HEK293 (cell line): ENCODE data around the gene SNAPC2.

Experiments used
- GLIS1 ChIP-seq: fragments of 450-650 bp; formaldehyde crosslinking; IDR thresholded peaks from 2 replicates; pipeline ENCODE4 v1.5.1; 2016; ENCODE audit warnings: missing biosample characterization, missing genetic modification characterization
- KLF17 ChIP-seq: fragments of 450-650 bp; formaldehyde crosslinking; IDR thresholded peaks from 2 replicates; pipeline ENCODE4 v1.5.1; 2016; ENCODE audit warnings: missing biosample characterization, missing genetic modification characterization
- KLF9 ChIP-seq: fragments of 450-650 bp; formaldehyde crosslinking; IDR thresholded peaks from 2 replicates; pipeline ENCODE4 v1.5.1; 2016; ENCODE audit warnings: missing biosample characterization, missing genetic modification characterization, low read depth
- MYNN ChIP-seq: fragments of 450-650 bp; formaldehyde crosslinking; IDR thresholded peaks from 2 replicates; pipeline ENCODE4 v1.5.1; 2016; ENCODE audit warnings: missing biosample characterization, missing genetic modification characterization, borderline replicate concordance
- MZF1 ChIP-seq: fragments of 450-650 bp; formaldehyde crosslinking; IDR thresholded peaks from 2 replicates; pipeline ENCODE4 v1.5.1; 2017; ENCODE audit warnings: missing biosample characterization, missing genetic modification characterization, borderline replicate concordance
- ZBTB11 ChIP-seq: fragments of 450-650 bp; formaldehyde crosslinking; conservative IDR thresholded peaks from 2 replicates; pipeline ENCODE4 v1.5.1; 2016; ENCODE audit warnings: low read depth, missing biosample characterization, missing genetic modification characterization
- ZBTB20 ChIP-seq: fragments of 450-650 bp; formaldehyde crosslinking; IDR thresholded peaks from 2 replicates; pipeline ENCODE4 v1.5.1; 2016; ENCODE audit warnings: missing biosample characterization, missing genetic modification characterization
- ZBTB26 ChIP-seq: fragments of 450-650 bp; formaldehyde crosslinking; optimal IDR thresholded peaks from 2 replicates; pipeline ENCODE3; 2016; ENCODE audit warnings: missing biosample characterization, mild to moderate bottlenecking, missing genetic modification characterization
- ZBTB7A ChIP-seq: fragments of 450-650 bp; formaldehyde crosslinking; IDR thresholded peaks from 2 replicates; pipeline ENCODE4 v1.5.1; 2016; ENCODE audit warnings: low read depth, missing biosample characterization, missing genetic modification characterization
- ZFHX2 ChIP-seq: fragments of 450-650 bp; formaldehyde crosslinking; conservative IDR thresholded peaks from 2 replicates; pipeline ENCODE4 v1.5.1; 2016; ENCODE audit warnings: missing biosample characterization, missing genetic modification characterization
- ZNF26 ChIP-seq: fragments of 450-650 bp; formaldehyde crosslinking; IDR thresholded peaks from 2 replicates; pipeline ENCODE4 v1.5.1; 2016; ENCODE audit warnings: missing biosample characterization, missing genetic modification characterization
- ZNF266 ChIP-seq: fragments of 450-650 bp; formaldehyde crosslinking; IDR thresholded peaks from 2 replicates; pipeline ENCODE4 v1.5.1; 2016; ENCODE audit warnings: missing biosample characterization, missing genetic modification characterization, low read depth
- ZNF280D ChIP-seq: fragments of 450-650 bp; formaldehyde crosslinking; IDR thresholded peaks from 2 replicates; pipeline ENCODE4 v1.5.1; 2016; ENCODE audit warnings: missing biosample characterization, missing genetic modification characterization
- ZNF366 ChIP-seq: fragments of 450-650 bp; formaldehyde crosslinking; conservative IDR thresholded peaks from 2 replicates; pipeline ENCODE4 v1.5.1; 2016; ENCODE audit warnings: missing biosample characterization, missing genetic modification characterization
- ZNF37A ChIP-seq: fragments of 450-650 bp; IDR thresholded peaks from 2 replicates; pipeline ENCODE4 v1.5.1; 2018; ENCODE audit warnings: missing biosample characterization, missing genetic modification characterization
- ZNF416 ChIP-seq: fragments of 450-650 bp; formaldehyde crosslinking; IDR thresholded peaks from 2 replicates; pipeline ENCODE4 v1.5.1; 2016; ENCODE audit warnings: missing biosample characterization, missing genetic modification characterization
- ZNF510 ChIP-seq: fragments of 450-650 bp; formaldehyde crosslinking; IDR thresholded peaks from 2 replicates; pipeline ENCODE4 v1.5.1; 2018; ENCODE audit warnings: mild to moderate bottlenecking, missing genetic modification characterization, missing biosample characterization; ENCODE audit not compliant: insufficient replicate concordance
- ZNF555 ChIP-seq: fragments of 450-650 bp; formaldehyde crosslinking; conservative IDR thresholded peaks from 2 replicates; pipeline ENCODE4 v1.5.1; 2017; ENCODE audit warnings: missing biosample characterization, mild to moderate bottlenecking, missing genetic modification characterization, inconsistent platforms
- ZNF560 ChIP-seq: fragments of 450-650 bp; formaldehyde crosslinking; IDR thresholded peaks from 2 replicates; pipeline ENCODE4 v1.5.1; 2017; ENCODE audit warnings: missing biosample characterization, missing genetic modification characterization, borderline replicate concordance
- ZNF580 ChIP-seq: fragments of 450-650 bp; formaldehyde crosslinking; IDR thresholded peaks from 2 replicates; pipeline ENCODE4 v1.5.1; 2016; ENCODE audit warnings: missing biosample characterization, missing genetic modification characterization
- ZNF623 ChIP-seq: fragments of 450-650 bp; formaldehyde crosslinking; IDR thresholded peaks from 2 replicates; pipeline ENCODE4 v1.5.1; 2016; ENCODE audit warnings: missing biosample characterization, missing genetic modification characterization
- ZNF639 ChIP-seq: fragments of 450-650 bp; formaldehyde crosslinking; IDR thresholded peaks from 2 replicates; pipeline ENCODE4 v1.5.1; 2016; ENCODE audit warnings: missing biosample characterization, missing genetic modification characterization
- ZNF660 ChIP-seq: fragments of 450-650 bp; IDR thresholded peaks from 2 replicates; pipeline ENCODE4 v1.5.1; 2018; ENCODE audit warnings: missing biosample characterization, mild to moderate bottlenecking, missing genetic modification characterization
- ZNF677 ChIP-seq: fragments of 450-650 bp; IDR thresholded peaks from 2 replicates; pipeline ENCODE4 v1.5.0; 2018; ENCODE audit warnings: missing biosample characterization, mild to moderate bottlenecking, missing genetic modification characterization, moderate library complexity
- ZNF701 ChIP-seq: fragments of 450-650 bp; formaldehyde crosslinking; IDR thresholded peaks from 2 replicates; pipeline ENCODE4 v1.5.1; 2016; ENCODE audit warnings: missing biosample characterization, missing genetic modification characterization
- ZSCAN16 ChIP-seq: fragments of 450-650 bp; formaldehyde crosslinking; IDR thresholded peaks from 2 replicates; pipeline ENCODE4 v1.5.1; 2016; ENCODE audit warnings: missing biosample characterization, missing genetic modification characterization
- ZXDB ChIP-seq: fragments of 450-650 bp; formaldehyde crosslinking; IDR thresholded peaks from 2 replicates; pipeline ENCODE4 v1.5.1; 2016; ENCODE audit warnings: missing biosample characterization, missing genetic modification characterization

SNAPC2 gene

GRCh38 chr19:7919610-7920518, at the start of gene SNAPC2 (continued):
- TF ChIP-seq ZNF280D (no peak), ZNF266 (tag by site-specific recombination) (no peak), ZBTB7A (peak; percentile 37; the same call in 1 of the 2 replicates), ZNF366 (tag by site-specific recombination) (no peak), ZBTB11 (tag by site-specific recombination) (no peak), ZNF416 (tag by site-specific recombination) (no peak), GLIS1 (tag by site-specific recombination) (peak; percentile 60), ZNF580 (tag by site-specific recombination) (no peak), ZNF510 (tag by site-specific recombination) (no peak), ZNF677 (no peak), ZNF701 (tag by site-specific recombination) (no peak), ZNF555 (tag by site-specific recombination) (no peak), KLF17 (peak; percentile 40; the same call in 1 of the 2 replicates), ZSCAN16 (no peak), ZFHX2 (tag by site-specific recombination) (peak; percentile 71), KLF9 (tag by site-specific recombination) (peak; percentile 88), ZBTB20 (tag by site-specific recombination) (peak; percentile 80), MYNN (tag by site-specific recombination) (no peak), ZNF660 (tag by site-specific recombination) (peak; percentile 54), ZNF37A (no peak), ZNF623 (tag by site-specific recombination) (no peak), ZNF560 (no peak), ZBTB26 (tag by site-specific recombination) (peak; percentile 88), ZNF26 (tag by site-specific recombination) (no peak), ZNF639 (tag by site-specific recombination) (no peak), MZF1 (tag by site-specific recombination) (no peak), ZXDB (peak; percentile 64; the same call in 1 of the 2 replicates)
